Stimulated activated CD4-positive, alpha-beta T cell treated with anti-CD3 and anti-CD28 coated beads, Interleukin-4, amount 100 ng/mL, for 1 hour (primary cell): Measurements from ENCODE around the gene CYP4F11.
"Not testable (repeated sequence)": the region's sequence is repeated elsewhere in the genome, so short reads cannot be mapped to it uniquely, and the experiment has no call there.

Experiments
- DNase-seq: peaks from one replicate; pipeline ENCODE4 v3.0.0-alpha.2; 2020

Gene CYP4F11

GRCh38 chr19:15934332-15935078 is at the start of gene CYP4F11:
CYP4F11 (minus strand) TSS chr19:15934529; CDS start chr19:15934408, 121 bp downstream.
- DNase-seq = no peak

- no peak for DNase-seq
Measured at GRCh38 chr19:15979293-15979692, 45.0 kb upstream of the CYP4F11 start.

GRCh38 chr19:15977690-15978089 is 43.4 kb upstream of the CYP4F11 start:
- no peak for DNase-seq

- no peak for DNase-seq
Measured at GRCh38 chr19:15976836-15977689, 42.7 kb upstream of the CYP4F11 start.

- no peak for DNase-seq
Measured at GRCh38 chr19:15974856-15975255, 40.5 kb upstream of the CYP4F11 start.

GRCh38 chr19:15972043-15972442 is 37.7 kb upstream of the CYP4F11 start:
- DNase-seq = not testable (repeated sequence)

GRCh38 chr19:15971224-15971780 is 37.0 kb upstream of the CYP4F11 start:
- no peak for DNase-seq

- DNase-seq = no peak
Measured at GRCh38 chr19:15964231-15964630, 29.9 kb upstream of the CYP4F11 start.

GRCh38 chr19:15962319-15962718 is 28.0 kb upstream of the CYP4F11 start:
- no peak for DNase-seq

DNA sequence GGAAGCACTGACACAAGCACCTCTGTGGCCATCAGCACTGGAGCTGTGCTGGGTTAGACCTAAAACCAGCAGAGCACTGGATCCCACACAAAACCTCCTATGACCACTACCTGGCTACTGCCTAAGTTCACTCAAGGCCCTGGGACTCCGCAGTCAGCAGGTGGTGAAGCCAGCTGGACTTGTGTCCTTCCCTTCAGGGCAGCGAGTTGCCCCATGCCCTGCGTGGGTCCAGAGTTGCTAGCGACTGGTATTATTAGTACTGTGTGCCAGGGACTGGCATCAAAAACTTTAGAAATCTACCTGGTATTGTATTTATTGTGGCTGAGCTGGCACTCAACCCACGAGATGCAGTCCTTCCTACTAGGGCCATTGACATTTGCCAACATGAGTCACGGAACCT is 20.5 kb upstream of the CYP4F11 start:
- no peak for DNase-seq

DNA sequence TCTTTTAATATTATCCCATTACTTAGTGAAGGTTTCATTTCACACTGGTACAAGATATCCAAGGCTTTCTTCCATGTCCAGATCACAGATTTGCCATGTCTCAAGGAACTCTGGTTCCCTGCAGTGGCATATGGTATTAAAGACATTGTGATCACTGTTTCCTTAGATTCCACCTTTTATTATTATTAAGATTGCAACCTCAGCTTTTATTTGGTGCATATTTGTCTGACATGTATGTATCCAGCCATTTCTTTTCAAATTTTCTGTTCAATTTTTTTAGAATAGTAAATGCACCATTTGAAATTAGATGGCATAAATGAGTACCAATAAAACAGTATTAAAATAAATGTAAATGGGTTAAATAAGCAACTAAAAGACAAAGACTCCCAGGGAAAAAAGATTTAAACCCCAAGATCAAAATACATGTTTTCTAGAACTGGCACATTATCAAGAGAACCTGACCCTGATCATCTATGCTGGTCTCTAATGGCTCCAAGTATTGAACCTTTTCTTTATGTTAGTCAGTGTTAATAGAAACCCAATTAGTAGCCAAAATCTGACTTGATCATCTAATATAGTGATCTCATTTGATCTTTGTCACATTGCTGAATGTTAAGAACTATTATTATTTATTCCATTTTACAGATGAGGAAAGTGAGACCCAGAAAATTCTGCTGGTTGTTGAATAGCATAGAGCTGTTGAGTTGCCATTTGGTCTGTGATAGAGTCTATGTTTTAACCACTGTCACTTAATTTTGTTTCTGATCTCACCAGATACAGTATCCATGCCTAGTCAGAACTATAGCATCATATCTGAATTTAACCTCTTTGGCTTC is 14.1 kb upstream of the CYP4F11 start, which contains the start of gene OR10H4:
Gene OR10H4, plus strand, starts transcription at position 786 of the 836 bp plus-strand sequence. Its CDS starts 0 bp downstream, at position 786.
- no peak for DNase-seq

DNA sequence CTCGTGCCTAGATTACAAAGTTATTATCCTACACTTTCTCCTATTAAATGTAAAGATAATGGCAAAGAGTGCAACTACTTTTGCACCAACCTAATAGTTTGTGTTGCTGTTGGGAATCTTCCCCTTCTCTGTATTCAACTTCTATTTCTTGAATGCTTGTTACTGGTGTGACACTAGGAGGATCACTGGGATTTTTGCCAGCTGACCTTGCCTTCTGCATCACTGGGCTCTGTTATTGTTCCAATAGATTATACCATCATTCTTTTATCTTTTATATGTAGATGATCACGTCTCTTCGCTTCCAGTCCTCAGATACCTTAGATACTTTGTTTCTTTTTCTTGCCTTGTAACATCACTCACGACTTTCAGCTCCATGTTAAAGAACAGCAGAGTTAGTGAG is 11.0 kb upstream of the CYP4F11 start:
- DNase-seq = no peak

DNA sequence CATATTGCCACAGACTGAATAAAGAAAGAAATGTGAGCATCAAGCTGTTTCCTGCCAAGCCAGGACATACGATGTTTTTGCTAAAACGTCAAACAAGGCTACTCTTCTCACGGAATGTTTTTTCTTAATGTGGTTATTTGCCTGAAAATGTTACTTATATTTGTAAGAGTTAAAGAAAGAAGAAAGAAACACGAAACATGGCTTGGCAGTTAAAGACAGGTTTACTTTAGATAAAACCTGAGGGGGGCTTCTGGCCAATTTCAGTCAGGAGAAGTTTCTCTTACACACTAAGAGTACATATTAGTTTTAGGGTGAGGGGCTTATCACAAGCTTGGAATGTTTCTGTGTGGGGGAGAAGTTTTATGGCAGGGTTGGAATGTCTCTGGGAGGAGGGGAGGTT is 10.1 kb upstream of the CYP4F11 start:
- DNase-seq = no peak

- no peak for DNase-seq
Measured at GRCh38 chr19:15937771-15938170, 3.4 kb upstream of the CYP4F11 start.

GRCh38 chr19:15936950-15937349 is 2.6 kb upstream of the CYP4F11 start:
- DNase-seq = no peak

GRCh38 chr19:15936173-15936572 is 1.8 kb upstream of the CYP4F11 start:
- DNase-seq = no peak

DNA sequence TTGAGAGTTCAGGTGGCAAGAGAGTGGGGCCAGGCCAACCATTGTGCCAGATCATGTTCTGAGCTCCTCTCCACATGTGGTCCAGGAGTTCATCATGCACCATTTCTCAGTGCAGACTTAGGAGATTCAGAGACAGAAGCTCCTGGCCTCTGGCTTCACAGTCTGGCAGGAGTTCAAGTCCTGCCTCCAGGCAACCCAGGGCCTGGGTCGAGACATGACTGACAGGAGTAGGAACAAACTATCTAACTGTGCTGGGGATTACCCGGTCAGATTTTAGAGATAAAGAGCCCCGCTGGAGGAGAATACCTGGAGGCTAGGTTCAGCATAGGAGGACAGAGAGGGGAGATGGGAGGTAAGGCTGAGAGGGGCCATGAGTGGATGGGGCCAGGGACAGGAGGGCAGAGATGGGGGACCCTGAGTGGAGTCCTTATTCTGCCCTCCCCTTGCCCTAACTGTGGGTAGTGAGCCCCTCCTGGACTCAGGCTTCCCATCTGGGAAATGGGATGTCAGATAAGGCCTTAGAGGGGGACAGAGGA is 906 bp upstream of the CYP4F11 start:
- no peak for DNase-seq

DNA sequence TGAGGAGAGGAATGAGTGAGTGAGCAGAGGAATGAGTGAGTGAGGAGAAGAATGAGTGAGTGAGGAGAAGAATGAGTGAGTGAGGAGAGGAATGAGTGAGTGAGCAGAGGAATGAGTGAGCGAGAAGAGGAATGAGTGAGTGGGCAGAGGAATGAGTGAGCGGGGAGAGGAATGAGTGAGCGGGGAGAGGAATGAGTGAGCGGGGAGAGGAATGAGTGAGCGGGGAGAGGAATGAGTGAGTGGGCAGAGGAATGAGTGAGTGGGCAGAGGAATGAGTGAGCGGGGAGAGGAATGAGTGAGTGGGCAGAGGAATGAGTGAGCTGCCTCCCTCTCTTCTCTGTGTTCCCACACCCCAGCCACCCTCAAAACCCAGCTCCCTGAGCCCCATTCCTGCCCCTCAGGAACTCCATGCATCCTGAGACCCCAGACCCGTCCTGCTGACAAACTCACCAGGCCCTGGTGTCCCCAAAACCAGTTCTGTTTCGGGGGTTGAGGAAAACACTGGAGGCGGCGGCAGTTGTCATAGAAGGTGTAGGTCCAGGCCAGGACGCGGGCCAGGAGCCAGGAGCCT is 483 bp downstream of the CYP4F11 start:
- not testable (repeated sequence) for DNase-seq

DNA sequence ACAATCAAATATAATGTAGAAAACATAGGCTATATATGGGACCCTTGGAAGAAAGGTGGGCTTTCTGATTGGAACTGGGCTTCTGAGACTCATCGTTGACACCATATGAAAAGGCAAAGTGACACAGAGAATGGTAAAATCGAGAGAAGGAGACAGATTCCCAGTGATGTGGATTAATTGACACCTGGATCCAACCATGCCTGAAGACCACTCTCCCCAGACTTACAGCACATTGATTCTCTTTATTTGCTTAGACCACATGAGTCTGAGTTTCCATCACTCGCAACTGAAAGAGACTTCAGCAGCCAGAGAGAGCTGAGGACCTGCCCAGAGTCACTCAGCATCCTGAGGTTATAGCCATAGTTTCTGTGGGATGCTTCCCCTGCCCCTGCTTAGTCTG is 6.0 kb downstream of the CYP4F11 start:
- no peak for DNase-seq

DNA sequence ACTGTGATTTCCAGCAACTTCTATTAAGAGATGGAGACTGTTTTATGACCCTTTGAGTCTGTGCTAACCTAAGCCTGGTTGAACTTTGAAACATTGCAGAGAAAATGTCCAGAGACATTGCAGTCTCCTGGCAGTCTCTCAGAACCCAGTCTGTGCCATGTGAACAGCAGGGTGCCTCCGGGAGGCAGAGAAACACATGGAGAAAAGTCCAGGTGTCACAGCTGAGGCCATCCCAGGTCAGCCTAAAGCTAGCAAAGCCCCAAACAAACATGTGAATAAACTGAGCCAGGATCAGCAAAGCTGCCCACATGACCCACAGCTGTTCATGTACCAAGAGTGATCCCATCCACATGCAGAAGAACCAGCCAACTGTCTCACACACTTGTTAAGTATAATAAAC is 7.8 kb downstream of the CYP4F11 start:
- no peak for DNase-seq

- DNase-seq = no peak
Measured at GRCh38 chr19:15923702-15924101, 10.6 kb downstream of the CYP4F11 start.

GRCh38 chr19:15922021-15922420 is 12.3 kb downstream of the CYP4F11 start:
- DNase-seq = no peak
